Hepatocyte (in vitro differentiated cells): ENCODE results near the gene C20orf204. TPM values are rescaled to one million over a fixed set of nuclear protein-coding genes. Genes with fewer than 3 reads are reported as not detected.

Experiments used
- DNase-seq: peaks from one replicate; pipeline ENCODE4 v3.0.0-alpha.2; 2016; ENCODE audit warnings: low spot score
- H2AFZ ChIP-seq: fragments of 200-600 bp; sonication (generic); 2 replicates; pipeline ENCODE4 v1.6.0; 2016; ENCODE audit warnings: antibody characterized with exemption, mild to moderate bottlenecking
- H3K27ac ChIP-seq: fragments of 200-600 bp; sonication (generic); 2 replicates; pipeline ENCODE4 v1.5.1; 2016; ENCODE audit warnings: mild to moderate bottlenecking
- H3K27me3 ChIP-seq: fragments of 200-600 bp; sonication (generic); 2 replicates; pipeline ENCODE4 v1.6.1; 2016
- H3K36me3 ChIP-seq: fragments of 200-600 bp; sonication (generic); replicated peaks from 2 replicates; pipeline ENCODE4 v1.5.1; 2016; ENCODE audit warnings: low read depth; ENCODE audit not compliant: insufficient read depth
- H3K4me1 ChIP-seq: fragments of 200-600 bp; sonication (generic); 2 replicates; pipeline ENCODE4 v1.5.1; 2016; ENCODE audit warnings: mild to moderate bottlenecking, moderate library complexity; ENCODE audit not compliant: insufficient read depth
- H3K4me2 ChIP-seq: fragments of 200-600 bp; sonication (generic); 2 replicates; pipeline ENCODE4 v1.6.0; 2016
- H3K4me3 ChIP-seq: fragments of 200-600 bp; sonication (generic); 2 replicates; pipeline ENCODE4 v1.5.1; 2016; ENCODE audit warnings: mild to moderate bottlenecking
- H3K79me2 ChIP-seq: fragments of 200-600 bp; sonication (generic); 2 replicates; pipeline ENCODE4 v1.6.0; 2017; ENCODE audit warnings: mild to moderate bottlenecking
- H3K9me2 ChIP-seq: fragments of 200-600 bp; sonication (generic); replicated peaks from 2 replicates; pipeline ENCODE4 v1.6.0; 2017; ENCODE audit warnings: mild to moderate bottlenecking; ENCODE audit not compliant: insufficient read depth
- H3K9me3 ChIP-seq: fragments of 200-600 bp; sonication (generic); 2 replicates; pipeline ENCODE4 v1.5.1; 2016; ENCODE audit warnings: low read depth, mild to moderate bottlenecking
- H4K20me1 ChIP-seq: fragments of 200-600 bp; sonication (generic); 2 replicates; pipeline ENCODE4 v1.6.0; 2016; ENCODE audit warnings: mild to moderate bottlenecking; ENCODE audit not compliant: insufficient read depth, poor library complexity, severe bottlenecking
- CTCF ChIP-seq: fragments of 200-600 bp; sonication (generic); IDR thresholded peaks from 2 replicates; pipeline ENCODE4 v1.5.1; 2016; ENCODE audit warnings: antibody characterized with exemption, mild to moderate bottlenecking; ENCODE audit not compliant: poor library complexity
- EZH2 ChIP-seq: fragments of 200-600 bp; sonication (generic); IDR thresholded peaks from 2 replicates; pipeline ENCODE4 v1.6.1; 2016; ENCODE audit warnings: antibody characterized with exemption, mild to moderate bottlenecking, borderline replicate concordance
- EZH2phosphoT487 ChIP-seq: fragments of 200-600 bp; sonication (generic); IDR thresholded peaks from one replicate; pipeline ENCODE4 v1.6.1; 2018; ENCODE audit warnings: antibody characterized with exemption, mild to moderate bottlenecking, low read depth, moderate library complexity; ENCODE audit not compliant: unreplicated experiment, severe bottlenecking
- WGBS: methylation state at CpG from one replicate; pipeline ENCODE4 v1.1.6; 2016; ENCODE audit warnings: low lambda C conversion rate; ENCODE audit errors: missing lambda C conversion rate; 5-methylcytosine and 5-hydroxymethylcytosine counted together
- polyA plus RNA-seq: library from polyadenylated mRNA; unstranded; fragments of >200 nt; fragmentation: Nextera tagmentation; extraction: Ambion mirVana; gene quantifications from 2 replicates; pipeline ENCODE4 v1.2.1, GENCODE V29; 2016
- total RNA-seq: library from RNA; depleted of rRNA; stranded (reverse); fragments of >200 nt; gene quantifications from 2 replicates; pipeline ENCODE4 v1.2.3, GENCODE V29; 2014

Gene C20orf204
- total and polyA plus RNA-seq, 2 experiments from 2014 or later: 0.57 to 1.7 TPM

- Histone ChIP-seq H3K4me1 (peaks cover 13% of the 10 kb centered on the region), H3K4me2 (no peak overlapping the region)
Observed at GRCh38 chr20:64065062-64065973, 29.3 kb downstream of the C20orf204 start.

DNA sequence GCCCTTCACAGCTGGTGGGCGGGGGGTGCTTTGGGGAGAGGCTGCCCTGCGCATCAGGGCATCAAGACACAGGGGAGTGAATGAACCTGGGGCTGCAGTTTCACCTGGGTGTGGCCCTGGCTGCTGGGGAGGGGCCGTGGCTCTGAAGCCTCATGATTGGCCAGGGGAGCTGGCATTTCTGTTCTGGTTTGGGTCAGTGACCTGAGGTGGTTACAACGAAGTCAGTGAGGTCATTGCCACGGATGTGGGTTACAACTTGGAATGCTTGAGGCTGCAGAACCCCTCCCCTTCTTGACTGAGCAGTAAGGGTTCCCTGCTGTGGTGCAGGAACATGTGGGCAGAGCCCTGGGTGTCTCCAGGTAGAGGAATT, 30.0 kb downstream of the C20orf204 start:
- 52% methylated on average over 5 of the region's 5 CpGs for WGBS
- Histone ChIP-seq H3K9me3 (no peaks in the 10 kb centered on the region), H3K79me2 (peaks cover 12% of the 10 kb centered on the region), H2AFZ (no peak overlapping the region), H3K9me2 (no peaks in the 10 kb centered on the region), H3K36me3 (no peaks in the 10 kb centered on the region), H3K4me2 (no peak overlapping the region), H3K4me3 (no peak overlapping the region), H3K27me3 (no peaks in the 10 kb centered on the region), H3K27ac (no peak overlapping the region), H3K4me1 (peaks cover 13% of the 10 kb centered on the region), H4K20me1 (no peaks in the 10 kb centered on the region)
- TF ChIP-seq EZH2 (no peak), EZH2phosphoT487 (no peak), CTCF (no peak)
- no peak for DNase-seq

More at GRCh38 chr20:64065062-64065973, 29.3 kb downstream of the C20orf204 start:
- no peaks in the 10 kb centered on the region for H3K27me3 ChIP-seq
- no peak for DNase-seq
- H3K36me3 ChIP-seq: no peaks in the 10 kb centered on the region
- no peak overlapping the region for H2AFZ ChIP-seq
- H3K9me2 ChIP-seq: no peaks in the 10 kb centered on the region
- 81% methylated on average over 24 of the region's 27 CpGs for WGBS
- TF ChIP-seq EZH2 (no peak), CTCF (no peak), EZH2phosphoT487 (no peak)
- H3K27ac ChIP-seq: no peak overlapping the region
- H4K20me1 ChIP-seq: no peaks in the 10 kb centered on the region
- H3K79me2 ChIP-seq: peaks cover 12% of the 10 kb centered on the region
- no peaks in the 10 kb centered on the region for H3K9me3 ChIP-seq
- H3K4me3 ChIP-seq: no peak overlapping the region

- Histone ChIP-seq H3K79me2 (peaks cover 12% of the 10 kb centered on the region), H3K9me2 (no peaks in the 10 kb centered on the region), H2AFZ (no peak overlapping the region), H3K4me1 (peaks cover 12% of the 10 kb centered on the region), H3K27ac (no peak overlapping the region), H3K9me3 (no peaks in the 10 kb centered on the region), H3K4me2 (no peak overlapping the region), H3K27me3 (no peaks in the 10 kb centered on the region), H4K20me1 (no peaks in the 10 kb centered on the region), H3K4me3 (no peak overlapping the region), H3K36me3 (no peaks in the 10 kb centered on the region)
- TF ChIP-seq EZH2phosphoT487: no peak
- TF ChIP-seq CTCF: no peak
- no peak for TF ChIP-seq EZH2
- WGBS: 92% methylated on average over 6 of the region's 6 CpGs
- no peak for DNase-seq
Observed at GRCh38 chr20:64067005-64067632, 31.1 kb downstream of the C20orf204 start.
